Adrenal gland (tissue), 12 donors: ENCODE measurements around the gene TIGAR. TPM values are rescaled to one million over a fixed set of nuclear protein-coding genes. Genes with fewer than 3 reads are reported as not detected.

Experiments used
- DNase-seq, 7 donors: peaks; one replicate each; pipeline ENCODE4 v3.0.0-alpha.2; 2019 to 2020
- H3K27ac ChIP-seq, 5 donors: fragments of 200-600 bp; sonication (generic) in 4 of 5; 1 replicate in 3 of 5; 2 replicates in 2 of 5; pipeline versions ENCODE4 v1.5.1 to v1.8.0; 2016 to 2020; ENCODE audit warnings: mild to moderate bottlenecking in 1 of 5
- H3K27me3 ChIP-seq: fragments of 200-600 bp; 2 replicates; pipeline ENCODE4 v1.8.0; 2021
- H3K36me3 ChIP-seq, 2 donors: fragments of 200-600 bp; replicated peaks in 1 of 2; 1 replicate in 1 of 2; 2 replicates in 1 of 2; pipeline versions ENCODE4 v1.5.1 to v1.8.0; 2018 to 2022
- H3K4me1 ChIP-seq, 2 donors: fragments of 200-600 bp; replicated peaks in 1 of 2; 1 replicate in 1 of 2; 2 replicates in 1 of 2; pipeline versions ENCODE4 v1.5.1 to v1.8.0; 2018 to 2021
- H3K4me3 ChIP-seq, 4 donors: fragments of 200-600 bp; sonication (generic) in 3 of 4; one replicate each; pipeline ENCODE4 v1.5.1; 2016 to 2018
- H3K9me3 ChIP-seq, 3 donors: fragments of 200-600 bp; sonication (generic) in 1 of 3; replicated peaks in 1 of 3; 1 replicate in 2 of 3; 2 replicates in 1 of 3; pipeline versions ENCODE4 v1.5.1 to v1.8.0; 2016 to 2021
- POLR2A ChIP-seq, 2 donors: fragments of 450-650 bp; IDR thresholded peaks; one replicate each; pipeline ENCODE4 v1.6.1; 2017; ENCODE audit warnings: antibody characterized with exemption in 2 of 2, mild to moderate bottlenecking in 2 of 2, moderate library complexity in 1 of 2
- WGBS, 4 donors: extraction: QIAGEN DNeasy Blood & Tissue Kit in 2 of 4; methylation state at CpG; one replicate each; pipeline versions ENCODE4 v1.1.5 to v1.1.7; 2013 to 2017; 5-methylcytosine and 5-hydroxymethylcytosine counted together
- intact Hi-C, 2 donors: fragments of 100-400 bp; cut with DNase I; formaldehyde crosslinking; loops; one replicate each; pipeline versions ENCODE4 v1.14.1 to v1.15.0; 2022 to 2023
- polyA plus RNA-seq, 3 donors: library from polyadenylated mRNA; stranded (reverse); fragments of 200-250 nt in 2 of 3; fragments of 350-450 nt in 1 of 3; fragmentation: Illumina TruSeq in 1 of 3; extraction: RNeasy Lipid Tissue Mini Kit (QIAGEN cat#74804) in 1 of 3; gene quantifications; one replicate each; pipeline ENCODE4 v1.2.3, GENCODE V29; 2013 to 2014
- total RNA-seq, 9 donors: library from RNA; depleted of rRNA in 4 of 9; stranded (reverse); fragments of >200 nt in 4 of 9; fragments of 120-200 nt in 1 of 9; fragmentation: NEBNext Ultra II Directional in 1 of 9; extraction: Animal tissue kit (Norgen Biotek cat#: 25700) in 1 of 9; gene quantifications; one replicate each; pipeline versions ENCODE4 v1.1.0 to v1.2.4, GENCODE V29; 2013 to 2023
- TF ChIP-seq, protein P1 (sequence below), 6 experiments: fragments of 450-650 bp in 4 of 6; fragments of 200-600 bp in 2 of 6; sonication (generic) in 1 of 6; IDR thresholded peaks; 1 replicate in 5 of 6; 2 replicates in 1 of 6; pipeline versions ENCODE4 v1.5.1 to v1.8.0; 2016 to 2021; ENCODE audit warnings: antibody characterized with exemption in 6 of 6, mild to moderate bottlenecking in 2 of 6, moderate library complexity in 1 of 6
- donor health status: healthy with polysubstance abuse.
- donor health status: Bipolar disorder and iron deficiency.
- donor health status: DM: yes; HTN: yes; CAD: no.
- donor health status: DM: no; HTN: no; CAD: no.
- donor health status: DM: no; HTN: no; CAD: no.
- donor health status: DM: yes; HTN: yes; CAD: no.

TIGAR gene
- total and polyA plus RNA-seq, 12 donors = 2.5 to 28.2 (median 9.5) TPM

DNA sequence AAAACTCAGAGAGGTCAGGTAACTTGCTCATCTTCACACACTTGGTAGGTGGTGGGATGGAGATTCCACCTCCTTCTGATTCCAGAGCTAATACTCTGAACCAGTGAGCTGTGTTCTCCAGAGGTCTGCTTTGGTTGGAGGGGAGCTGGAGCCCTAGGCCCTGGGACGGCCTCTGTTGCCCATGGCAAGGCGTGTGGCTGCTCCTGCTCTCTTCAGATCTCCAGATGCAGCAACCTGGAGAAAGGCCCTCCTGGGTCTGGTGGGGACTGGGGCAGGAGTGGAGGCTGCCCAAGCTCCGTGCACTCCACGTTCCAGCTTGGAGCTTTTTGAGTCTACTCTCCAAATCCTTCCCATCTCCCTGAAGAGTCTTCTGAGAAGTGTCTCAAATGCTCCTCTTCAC, 36.7 kb upstream of the TIGAR start:
- Histone ChIP-seq H3K27ac (peak overlapping the region in 1 of 5 donors; percentile 0), H3K4me1 (peaks cover 56 to 59% of the 10 kb centered on the region in 2 donors), H3K4me3 (no peak overlapping the region), H3K9me3 (no peaks in the 10 kb centered on the region), H3K27me3 (no peaks in the 10 kb centered on the region), H3K36me3 (peaks cover 0 to 87% of the 10 kb centered on the region in 2 donors)
- intact Hi-C loops = loop anchor here in 1 of 2 donors (10.0 kb wide), 1 partner anchor 400 kb away; no protein-coding TSS in a partner anchor
- DNase-seq = no peak
- TF ChIP-seq, protein P1, sequence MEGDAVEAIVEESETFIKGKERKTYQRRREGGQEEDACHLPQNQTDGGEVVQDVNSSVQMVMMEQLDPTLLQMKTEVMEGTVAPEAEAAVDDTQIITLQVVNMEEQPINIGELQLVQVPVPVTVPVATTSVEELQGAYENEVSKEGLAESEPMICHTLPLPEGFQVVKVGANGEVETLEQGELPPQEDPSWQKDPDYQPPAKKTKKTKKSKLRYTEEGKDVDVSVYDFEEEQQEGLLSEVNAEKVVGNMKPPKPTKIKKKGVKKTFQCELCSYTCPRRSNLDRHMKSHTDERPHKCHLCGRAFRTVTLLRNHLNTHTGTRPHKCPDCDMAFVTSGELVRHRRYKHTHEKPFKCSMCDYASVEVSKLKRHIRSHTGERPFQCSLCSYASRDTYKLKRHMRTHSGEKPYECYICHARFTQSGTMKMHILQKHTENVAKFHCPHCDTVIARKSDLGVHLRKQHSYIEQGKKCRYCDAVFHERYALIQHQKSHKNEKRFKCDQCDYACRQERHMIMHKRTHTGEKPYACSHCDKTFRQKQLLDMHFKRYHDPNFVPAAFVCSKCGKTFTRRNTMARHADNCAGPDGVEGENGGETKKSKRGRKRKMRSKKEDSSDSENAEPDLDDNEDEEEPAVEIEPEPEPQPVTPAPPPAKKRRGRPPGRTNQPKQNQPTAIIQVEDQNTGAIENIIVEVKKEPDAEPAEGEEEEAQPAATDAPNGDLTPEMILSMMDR (IDR thresholded peaks at IDR 0.05) = no peak
- no peak for TF ChIP-seq POLR2A (IDR thresholded peaks at IDR 0.05)
- WGBS, 4 donors = 87 to 94% (median 91%) methylated on average over 4 of the region's 4 CpGs

GRCh38 chr12:4285070-4285469, 35.9 kb upstream of the TIGAR start:
- Histone ChIP-seq H3K36me3 (peaks cover 0 to 86% of the 10 kb centered on the region in 2 donors), H3K9me3 (no peaks in the 10 kb centered on the region), H3K27ac (peak overlapping the region in 1 of 5 donors; percentile 24), H3K27me3 (no peaks in the 10 kb centered on the region), H3K4me1 (peaks cover 51 to 57% of the 10 kb centered on the region in 2 donors), H3K4me3 (no peak overlapping the region)
- intact Hi-C loops = loop anchor here in 1 of 2 donors (10.0 kb wide), 1 partner anchor 400 kb away; no protein-coding TSS in a partner anchor
- peak in 1 of 7 donors; percentile 21 for DNase-seq
- TF ChIP-seq, protein P1 (IDR thresholded peaks at IDR 0.05) = no peak
- no peak for TF ChIP-seq POLR2A (IDR thresholded peaks at IDR 0.05)
- WGBS, 4 donors = 89 to 92% (median 91%) methylated on average over 6 to 8 of the region's 8 CpGs

DNA sequence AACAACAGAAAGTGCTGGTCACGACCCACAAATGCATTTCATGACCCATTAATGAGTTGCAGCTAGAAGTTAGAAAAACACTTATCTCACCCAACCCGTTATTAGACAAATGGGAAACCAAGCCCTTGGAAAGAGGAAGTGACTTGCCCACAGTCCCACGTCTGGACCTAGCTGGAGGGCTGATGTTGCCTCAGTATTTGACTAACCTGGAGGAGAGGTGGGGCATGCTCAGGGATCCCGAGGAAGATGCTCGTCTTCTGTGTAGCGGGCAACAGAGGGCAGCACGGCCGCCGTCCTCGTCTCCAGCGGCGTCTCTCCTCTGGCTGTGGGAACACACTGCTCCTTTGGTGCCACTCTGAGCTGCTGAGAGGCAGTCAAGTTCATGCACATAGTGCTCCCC, 34.8 kb upstream of the TIGAR start:
- DNase-seq = no peak
- H3K27me3 ChIP-seq = no peaks in the 10 kb centered on the region
- H3K4me3 ChIP-seq = no peak overlapping the region
- TF ChIP-seq POLR2A (IDR thresholded peaks at IDR 0.05) = no peak
- TF ChIP-seq, protein P1 (IDR thresholded peaks at IDR 0.05) = no peak
- H3K4me1 ChIP-seq = peaks cover 39 to 52% of the 10 kb centered on the region in 2 donors
- peaks cover 0 to 82% of the 10 kb centered on the region in 2 donors for H3K36me3 ChIP-seq
- intact Hi-C loops = loop anchor here in 1 of 2 donors (10.0 kb wide), 1 partner anchor 401 kb away; no protein-coding TSS in a partner anchor
- no peaks in the 10 kb centered on the region for H3K9me3 ChIP-seq
- 59 to 75% (median 73%) methylated on average over 5 to 12 of the region's 12 CpGs for WGBS, 4 donors
- peak overlapping the region in 1 of 5 donors; percentile 13 for H3K27ac ChIP-seq

- Histone ChIP-seq H3K4me1 (peaks cover 37 to 49% of the 10 kb centered on the region in 2 donors), H3K9me3 (no peaks in the 10 kb centered on the region), H3K36me3 (peaks cover 0 to 82% of the 10 kb centered on the region in 2 donors), H3K4me3 (no peak overlapping the region), H3K27ac (peak overlapping the region in 2 of 5 donors; percentile 29 to 85), H3K27me3 (no peaks in the 10 kb centered on the region)
- no peak for DNase-seq
- TF ChIP-seq, protein P1 (IDR thresholded peaks at IDR 0.05) = no peak
- no peak for TF ChIP-seq POLR2A (IDR thresholded peaks at IDR 0.05)
- WGBS, 4 donors = 51 to 66% (median 64%) methylated on average over 13 to 14 of the region's 14 CpGs
- intact Hi-C loops = loop anchor here in 1 of 2 donors (10.0 kb wide), 1 partner anchor 402 kb away; no protein-coding TSS in a partner anchor
These were observed 34.2 kb upstream of the TIGAR start for GRCh38 chr12:4286771-4287317.
